ENCODE data around the gene RPE.

RPE gene

DNA sequence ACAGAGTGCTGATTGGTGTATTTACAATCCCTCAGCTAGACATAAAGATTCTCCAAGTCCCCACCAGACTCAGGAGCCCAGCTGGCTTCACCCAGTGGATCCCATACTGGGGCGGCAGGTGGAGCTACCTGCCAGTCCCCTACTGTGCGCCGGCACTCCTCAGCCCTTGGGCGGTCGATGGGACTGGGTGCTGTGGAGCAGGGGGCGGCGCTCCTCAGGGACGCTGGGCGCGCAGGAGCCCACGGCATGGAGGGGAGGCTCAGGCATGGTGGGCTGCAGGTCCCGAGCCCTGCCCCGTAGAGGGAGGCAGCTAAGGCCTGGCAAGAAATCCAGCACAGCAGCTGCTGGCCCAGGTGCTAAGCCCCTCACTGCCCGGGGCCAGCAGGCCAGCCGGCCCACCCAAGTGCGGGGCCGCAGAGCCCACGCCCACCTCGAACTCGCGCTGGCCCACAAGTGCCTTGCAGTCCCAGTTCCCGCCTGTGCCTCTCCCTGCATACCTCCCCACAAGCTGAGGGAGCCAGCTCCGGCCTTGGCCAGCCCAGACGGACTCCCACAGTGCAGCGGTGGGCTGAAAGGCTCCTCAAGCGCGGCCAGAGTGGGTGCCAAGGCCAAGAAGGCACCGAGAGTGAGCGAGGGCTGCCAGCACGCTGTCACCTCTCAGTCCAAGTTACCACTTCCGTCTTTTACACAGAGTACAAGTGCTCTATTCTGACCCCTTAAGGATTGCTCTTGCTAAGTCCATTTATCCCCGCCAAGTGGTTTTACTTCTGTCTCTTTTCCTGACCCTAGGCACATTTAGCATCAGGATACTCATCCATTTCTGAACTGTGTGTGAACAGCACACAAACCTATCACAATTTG lies 1.7 kb upstream of the RPE start:
- no peak for DNase-seq (ENCODE audit: low read depth)

DNA sequence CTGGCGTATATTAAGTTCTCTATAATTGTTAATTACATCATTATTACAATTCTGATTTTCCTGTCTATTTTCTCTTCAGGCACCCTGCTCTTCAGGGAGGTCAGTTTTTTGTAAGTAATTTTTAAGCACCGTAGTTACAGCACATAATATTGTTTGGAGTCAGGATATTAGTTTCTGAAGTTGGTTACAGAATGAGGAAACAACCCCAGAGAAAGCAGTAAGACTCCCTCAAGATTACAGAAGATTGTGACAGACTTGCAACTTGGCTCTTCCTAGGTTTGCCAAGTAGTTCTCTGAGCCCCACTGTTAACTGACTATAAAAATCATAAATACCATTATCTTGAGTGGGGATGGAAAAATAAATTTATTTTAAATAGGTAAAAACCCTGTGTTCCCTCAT lies 921 bp downstream of the RPE start:
- no peak for DNase-seq (ENCODE audit: low read depth)

DNA sequence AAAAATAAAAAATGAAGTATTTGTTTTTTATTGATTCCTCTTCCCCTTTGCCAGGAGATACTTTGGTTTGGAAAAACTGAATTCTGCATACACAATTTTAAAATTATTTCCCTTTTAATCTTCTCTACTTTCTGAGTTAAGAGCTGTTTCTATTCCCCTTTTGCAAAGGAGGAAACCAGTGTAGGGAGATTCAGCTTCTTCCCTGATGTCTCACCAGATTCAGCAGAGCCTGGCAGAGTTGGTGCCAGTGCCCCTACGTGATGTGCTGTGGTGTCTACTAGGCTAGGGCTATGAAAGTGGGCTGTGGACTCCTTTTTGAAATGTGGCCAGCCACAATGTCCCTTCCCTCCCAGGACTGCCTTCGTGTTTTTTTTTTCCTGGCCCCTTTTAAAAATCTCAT lies 2.4 kb downstream of the RPE start:
- DNase-seq (ENCODE audit: low read depth) = no peak

GRCh38 chr2:210007895-210008294 lies 5.5 kb downstream of the RPE start:
- DNase-seq (ENCODE audit: low read depth) = no peak

GRCh38 chr2:210009126-210009525 lies 6.7 kb downstream of the RPE start:
- DNase-seq (ENCODE audit: low read depth) = no peak

GRCh38 chr2:210009896-210010295 lies 7.5 kb downstream of the RPE start:
- DNase-seq (ENCODE audit: low read depth) = no peak

GRCh38 chr2:210020138-210020537 lies 17.7 kb downstream of the RPE start:
- DNase-seq (ENCODE audit: low read depth) = no peak

DNA sequence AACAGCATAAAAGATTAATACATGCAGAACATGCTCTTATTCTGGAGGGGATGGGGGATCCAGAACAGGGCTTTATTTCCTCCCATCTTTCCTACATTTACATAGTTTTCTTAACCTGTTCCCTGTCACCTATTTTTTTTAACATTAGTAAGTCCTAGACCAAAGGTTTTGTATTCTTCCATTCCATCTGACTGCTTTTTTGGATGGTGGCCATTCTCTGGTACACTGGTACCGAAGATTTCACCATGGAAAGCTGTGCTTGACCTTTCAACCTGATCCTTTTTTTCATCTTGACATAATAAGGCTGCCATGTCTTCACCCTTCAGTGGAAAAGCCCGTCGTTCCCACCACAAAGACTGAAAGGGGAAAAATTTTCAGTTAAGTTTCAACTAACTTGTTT lies 20.4 kb downstream of the RPE start:
- DNase-seq (ENCODE audit: low read depth) = no peak

- DNase-seq (ENCODE audit: low read depth) = no peak
These were observed 25.2 kb downstream of the RPE start for GRCh38 chr2:210027608-210028007.

GRCh38 chr2:210028178-210028577 lies 25.7 kb downstream of the RPE start:
- no peak for DNase-seq (ENCODE audit: low read depth)

DNA sequence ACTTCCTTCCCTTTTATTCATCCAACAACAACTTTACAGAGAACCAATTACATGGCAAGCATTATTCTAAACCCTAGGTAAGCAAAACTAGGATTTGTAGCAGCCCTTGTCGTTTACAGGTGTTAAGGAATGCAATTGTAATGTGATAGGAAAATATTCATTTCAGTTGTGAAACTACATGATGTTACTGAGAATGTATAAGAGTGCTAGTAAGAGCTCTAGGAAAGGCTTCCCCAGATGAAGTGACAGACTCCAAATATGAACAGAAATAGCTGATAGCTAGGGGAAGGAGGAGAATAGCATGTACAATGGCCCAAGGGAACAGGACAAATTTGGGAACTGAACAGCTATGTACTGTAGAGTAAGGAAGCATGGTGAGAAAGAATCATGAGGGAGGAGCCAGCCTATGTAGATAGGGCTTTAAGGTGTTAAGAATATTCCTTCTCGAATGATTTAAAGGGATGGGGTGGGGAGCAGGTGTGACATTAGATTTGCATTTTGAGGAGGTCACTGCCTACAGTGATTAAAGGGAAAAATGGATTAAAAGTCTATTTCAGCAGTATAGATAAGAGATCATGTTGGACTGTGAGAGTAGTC lies 31.7 kb downstream of the RPE start:
- DNase-seq (ENCODE audit: low read depth) = no peak

DNA sequence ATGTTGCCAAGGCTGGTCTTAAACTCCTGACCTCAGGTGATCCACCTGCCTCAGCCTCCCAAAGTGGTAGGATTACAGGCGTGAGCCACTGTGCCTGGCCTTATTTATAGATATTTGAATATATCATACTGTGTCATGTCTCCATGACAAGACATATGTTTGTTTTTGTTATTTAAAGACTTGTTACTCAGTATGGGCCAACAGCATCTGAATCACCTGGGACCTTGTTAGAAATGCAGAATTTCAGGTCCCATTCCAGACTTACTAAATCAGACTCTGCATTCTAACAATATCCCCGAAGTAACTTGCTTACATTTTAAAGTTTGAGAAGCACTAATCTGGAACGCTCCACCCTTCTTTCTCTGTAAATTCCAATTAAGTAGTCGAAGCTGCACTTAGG lies 33.2 kb downstream of the RPE start:
- DNase-seq (ENCODE audit: low read depth) = no peak

GRCh38 chr2:210038078-210038477 lies 35.6 kb downstream of the RPE start:
- DNase-seq (ENCODE audit: low read depth) = no peak

DNA sequence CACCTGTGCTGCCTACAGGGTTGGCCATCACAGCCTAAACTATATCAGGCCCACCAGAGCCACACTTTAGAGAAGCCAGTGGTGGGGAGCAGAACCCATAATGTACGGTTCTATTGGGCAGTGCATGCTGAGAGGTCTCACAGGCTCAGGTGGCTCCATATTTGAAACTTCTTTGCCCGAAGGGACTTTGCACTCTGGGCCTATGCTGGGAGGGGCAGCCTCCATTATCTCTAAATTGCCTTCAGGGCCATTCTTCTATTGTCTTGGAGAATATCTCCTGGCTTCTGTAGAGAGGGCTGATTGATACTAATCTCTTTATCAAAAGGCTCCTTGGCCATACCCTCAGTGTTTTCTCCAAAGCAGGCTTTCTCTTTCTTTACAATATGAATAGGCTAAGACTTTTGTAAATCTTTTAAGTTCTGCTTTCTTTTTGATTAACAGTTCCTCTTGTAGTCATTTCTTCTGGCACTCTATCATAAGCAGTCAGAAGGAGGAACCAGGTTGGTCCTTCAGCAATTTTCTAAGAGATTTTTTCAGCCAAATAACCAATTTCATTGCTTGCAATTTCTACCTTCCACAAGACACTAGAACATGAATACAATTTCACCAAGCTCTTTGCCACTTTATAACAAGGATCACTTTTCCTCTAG lies 44.5 kb downstream of the RPE start:
- DNase-seq (ENCODE audit: low read depth) = no peak

GRCh38 chr2:210049831-210050230 lies 47.4 kb downstream of the RPE start:
- no peak for DNase-seq (ENCODE audit: low read depth)

DNA sequence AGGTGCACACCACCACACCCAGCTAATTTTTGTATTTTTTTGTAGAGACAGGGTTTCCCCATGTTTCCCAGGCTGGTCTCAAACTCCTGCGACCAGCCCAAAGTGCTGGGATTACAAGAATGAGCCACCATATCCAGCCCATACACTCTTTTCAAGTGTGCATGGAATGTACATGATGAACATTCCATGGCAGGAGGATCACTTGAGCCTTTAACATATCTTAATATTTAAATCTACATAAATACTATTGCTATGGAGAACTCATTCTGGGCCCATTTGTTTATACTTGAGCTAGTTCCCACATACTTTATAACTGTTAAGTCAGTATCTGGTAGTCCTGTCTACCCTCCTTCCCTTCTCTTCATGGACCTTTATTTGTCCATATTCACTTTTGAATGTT lies 48.4 kb downstream of the RPE start:
- no peak for DNase-seq (ENCODE audit: low read depth)

DNA sequence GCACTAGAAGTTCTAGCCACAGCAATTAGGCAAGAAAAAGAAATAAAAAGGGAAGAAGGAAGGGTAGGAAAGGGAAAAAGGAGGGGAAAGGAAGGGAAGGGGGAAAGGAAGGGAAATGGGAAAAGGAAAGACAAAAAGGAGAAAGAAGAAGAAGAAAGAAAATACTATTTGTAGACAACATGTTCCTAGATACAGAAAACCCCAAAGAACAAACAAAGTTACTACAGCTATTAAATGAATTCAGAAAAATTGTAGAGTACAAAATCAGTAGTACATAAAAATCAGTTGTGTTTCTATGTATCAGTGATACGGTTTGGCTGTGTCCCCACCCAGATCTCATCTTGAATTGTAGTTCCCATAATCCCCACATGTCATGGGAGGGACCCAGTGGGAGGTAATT lies 52.3 kb downstream of the RPE start:
- DNase-seq (ENCODE audit: low read depth) = no peak

DNA sequence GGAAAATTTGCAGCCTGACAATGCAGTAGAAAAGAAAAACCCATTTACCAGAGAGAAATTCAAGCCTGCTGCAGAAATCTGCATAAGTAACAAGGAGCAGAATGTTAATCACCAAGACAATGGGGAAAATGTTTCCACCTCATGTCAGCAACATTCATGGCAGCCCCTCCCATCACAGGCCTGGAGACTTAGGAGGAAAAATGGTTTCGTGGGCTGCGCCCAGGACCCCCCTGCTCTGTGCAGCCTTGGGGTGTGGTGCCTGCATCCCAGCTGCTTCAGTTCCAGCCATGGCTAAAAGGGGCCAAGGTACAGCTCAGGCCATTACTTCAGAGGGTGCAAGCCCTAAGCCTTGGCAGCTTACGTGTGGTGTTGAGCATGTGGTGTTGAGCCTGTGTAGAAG lies 53.4 kb downstream of the RPE start:
- DNase-seq (ENCODE audit: low read depth) = no peak

DNA sequence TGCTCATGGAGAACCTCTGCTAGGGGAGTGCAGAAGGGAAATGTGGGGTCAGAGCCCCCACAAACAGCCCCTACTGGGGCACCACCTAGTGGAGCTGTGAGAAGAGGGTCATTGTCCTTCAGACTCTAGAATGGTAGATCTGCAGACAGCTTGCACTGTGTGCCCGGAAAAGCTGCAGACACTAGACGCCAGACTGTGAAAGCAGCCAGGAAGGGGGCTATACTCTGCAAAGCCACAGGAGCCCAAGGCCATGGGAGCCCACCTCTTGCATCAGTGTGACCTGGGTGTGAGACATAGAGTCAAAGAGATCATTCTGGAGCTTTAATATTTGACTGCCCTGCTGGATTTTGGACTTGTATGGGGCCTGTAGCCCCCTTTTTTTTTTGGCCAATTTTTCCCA lies 60.9 kb downstream of the RPE start:
- DNase-seq (ENCODE audit: low read depth) = no peak

Measured in CMK (cell line).